Right renal cortex interstitium (tissue), 3 donors: ENCODE results near the gene LRSAM1. TPM values are rescaled to one million over a fixed set of nuclear protein-coding genes. Genes with fewer than 3 reads are reported as not detected.

Source experiments
- DNase-seq, 3 donors: peaks; one replicate each; pipeline ENCODE4 v3.0.0-alpha.2; 2013; ENCODE audit warnings: low read depth in 3 of 3, low spot score in 2 of 3
- polyA plus RNA-seq, 3 donors: library from polyadenylated mRNA; unstranded; fragments of 120-200 nt; gene quantifications; one replicate each; pipeline ENCODE4 v1.2.1, GENCODE V29; 2013; ENCODE audit not compliant: insufficient read length in 3 of 3

Gene LRSAM1
- polyA plus RNA-seq, 3 donors = 14.2 to 15.2 (median 14.9) TPM

- no peak for DNase-seq
Measured at GRCh38 chr9:127529671-127530070, 78.4 kb downstream of the LRSAM1 start.

GRCh38 chr9:127530206-127530941, 79.1 kb downstream of the LRSAM1 start:
- DNase-seq = no peak

GRCh38 chr9:127531676-127532075, 80.4 kb downstream of the LRSAM1 start:
- no peak for DNase-seq

GRCh38 chr9:127534250-127534906, 83.1 kb downstream of the LRSAM1 start:
- DNase-seq = no peak

GRCh38 chr9:127534931-127535330, 83.6 kb downstream of the LRSAM1 start:
- no peak for DNase-seq

- no peak for DNase-seq
Measured at GRCh38 chr9:127535396-127535795, 84.1 kb downstream of the LRSAM1 start.

GRCh38 chr9:127535834-127536233, 84.5 kb downstream of the LRSAM1 start:
- DNase-seq = no peak

GRCh38 chr9:127536499-127536898, 85.2 kb downstream of the LRSAM1 start:
- DNase-seq = no peak

- no peak for DNase-seq
Measured at GRCh38 chr9:127537014-127537413, 85.7 kb downstream of the LRSAM1 start.

- no peak for DNase-seq
Measured at GRCh38 chr9:127537792-127538191, 86.5 kb downstream of the LRSAM1 start.

GRCh38 chr9:127538849-127539258, 87.5 kb downstream of the LRSAM1 start:
- no peak for DNase-seq

- DNase-seq = no peak
Measured at GRCh38 chr9:127539259-127539981, 88.1 kb downstream of the LRSAM1 start.

GRCh38 chr9:127539982-127540663, 88.8 kb downstream of the LRSAM1 start:
- no peak for DNase-seq

- DNase-seq = no peak
Measured at GRCh38 chr9:127540664-127541041, 89.3 kb downstream of the LRSAM1 start.

GRCh38 chr9:127541176-127541575, 89.9 kb downstream of the LRSAM1 start:
- DNase-seq = no peak

GRCh38 chr9:127541865-127542264, 90.6 kb downstream of the LRSAM1 start:
- DNase-seq = no peak

- DNase-seq = no peak
Measured at GRCh38 chr9:127543221-127543620, 91.9 kb downstream of the LRSAM1 start.

- no peak for DNase-seq
Measured at GRCh38 chr9:127543973-127544533, 92.7 kb downstream of the LRSAM1 start.

- DNase-seq = no peak
Measured at GRCh38 chr9:127545196-127546124, 94.2 kb downstream of the LRSAM1 start.
